H1 (cell line): ENCODE measurements around the gene PLXND1. TPM values are rescaled to one million over a fixed set of nuclear protein-coding genes. Genes with fewer than 3 reads are reported as not detected.

Experiments used
- ASH2L ChIP-seq: fragments of 200-600, 300-600 bp; sonication (generic); IDR thresholded peaks from one replicate; pipeline ENCODE4 v1.7.1; 2017; ENCODE audit warnings: low read length
- BCL11A ChIP-seq, 2 experiments: IDR thresholded peaks; one replicate each; pipeline ENCODE4 v1.6.1; 2011; ENCODE audit warnings: low read depth in 2 of 2, low read length in 2 of 2, mild to moderate bottlenecking in 2 of 2
- CREB1 ChIP-seq: IDR thresholded peaks from 2 replicates; pipeline ENCODE4 v1.6.1; 2012; ENCODE audit warnings: inconsistent platforms
- CTBP2 ChIP-seq: IDR thresholded peaks from 2 replicates; pipeline ENCODE4 v1.7.0; 2011; ENCODE audit warnings: borderline replicate concordance, mild to moderate bottlenecking, moderate library complexity, mixed read lengths, low read length; ENCODE audit not compliant: insufficient read depth, insufficient read length
- EGR1 ChIP-seq: IDR thresholded peaks from 2 replicates; pipeline ENCODE4 v1.6.1; 2011; ENCODE audit warnings: low read depth, low read length, borderline replicate concordance
- GABPA ChIP-seq: IDR thresholded peaks from 2 replicates; pipeline ENCODE4 v1.6.1; 2011; ENCODE audit warnings: mild to moderate bottlenecking, low read length, moderate library complexity, borderline replicate concordance; ENCODE audit not compliant: insufficient read depth
- HDAC2 ChIP-seq, 2 experiments: fragments of 300-600 bp in 1 of 2; sonication (generic) in 1 of 2; IDR thresholded peaks; 2 replicates each; pipeline ENCODE4 v1.6.1; 2011 to 2012; ENCODE audit warnings: low read depth in 2 of 2, low read length in 2 of 2, mild to moderate bottlenecking in 2 of 2, moderate library complexity in 2 of 2, borderline replicate concordance in 1 of 2, inconsistent platforms in 1 of 2
- JUND ChIP-seq: IDR thresholded peaks from 2 replicates; pipeline ENCODE4 v1.6.1; 2011; ENCODE audit warnings: mild to moderate bottlenecking, improper control_type of control experiment, low read length
- KDM1A ChIP-seq: fragments of 200-600, 300-600 bp; sonication (generic); IDR thresholded peaks from 2 replicates; pipeline ENCODE4 v1.7.1; 2016; ENCODE audit warnings: mild to moderate bottlenecking, low read length, borderline replicate concordance
- KDM4A ChIP-seq: IDR thresholded peaks from one replicate; pipeline ENCODE4 v1.7.1; 2012; ENCODE audit warnings: low read depth, mild to moderate bottlenecking, moderate library complexity, low read length, inconsistent platforms; ENCODE audit not compliant: severe bottlenecking
- POLR2A ChIP-seq, 2 experiments: IDR thresholded peaks; 1 replicate in 1 of 2; 2 replicates in 1 of 2; pipeline ENCODE4 v1.6.1; 2011; ENCODE audit warnings: low read depth in 2 of 2, low read length in 2 of 2, mild to moderate bottlenecking in 2 of 2; ENCODE audit errors: control extremely low read depth in 1 of 2
- POU5F1 ChIP-seq: IDR thresholded peaks from 2 replicates; pipeline ENCODE4 v1.6.1; 2011; ENCODE audit warnings: low read depth, mild to moderate bottlenecking, low read length, moderate library complexity
- RFX5 ChIP-seq: IDR thresholded peaks from 2 replicates; pipeline ENCODE4 v1.6.1; 2011; ENCODE audit warnings: low read depth, low read length, improper control_type of control experiment, borderline replicate concordance
- SIN3A ChIP-seq, 2 experiments: IDR thresholded peaks in 1 of 2; conservative IDR thresholded peaks in 1 of 2; 2 replicates each; pipeline ENCODE4 v1.6.1; 2011 to 2012; ENCODE audit warnings: low read length in 2 of 2, improper control_type of control experiment in 1 of 2, low read depth in 1 of 2, mild to moderate bottlenecking in 1 of 2
- TBP ChIP-seq: IDR thresholded peaks from 2 replicates; pipeline ENCODE4 v1.6.1; 2011; ENCODE audit warnings: low read depth, low read length, improper control_type of control experiment
- TEAD4 ChIP-seq: IDR thresholded peaks from 2 replicates; pipeline ENCODE4 v1.6.1; 2012; ENCODE audit warnings: low read depth, low read length, inconsistent platforms, mixed read lengths
- ZNF274 ChIP-seq: IDR thresholded peaks from 2 replicates; pipeline ENCODE4 v1.7.0; 2012; ENCODE audit warnings: low read length, borderline replicate concordance; ENCODE audit errors: extremely low read depth
- polyA plus RNA-seq, 7 experiments: library from polyadenylated mRNA; depleted of rRNA in 3 of 7; stranded (reverse) in 5 of 7; unstranded in 2 of 7; fragments of >200 nt in 5 of 7; fragments of 200-250 nt in 2 of 7; gene quantifications; 1 replicate in 5 of 7; 2 replicates in 1 of 7; 4 replicates in 1 of 7; pipeline versions ENCODE4 v1.2.1 to v1.2.3, GENCODE V29; 2011 to 2013; ENCODE audit warnings: missing spikeins in 2 of 7, mixed read lengths in 2 of 7
- total RNA-seq: library from RNA; stranded (reverse); fragmentation: NEBNext Ultra II Directional; extraction: Animal tissue kit (Norgen Biotek cat#: 25700); gene quantifications from 2 replicates; pipeline ENCODE4 v1.2.1, GENCODE V29; 2021
- TF ChIP-seq, protein P1 (sequence below): IDR thresholded peaks from 2 replicates; pipeline ENCODE4 v1.6.1; 2011; ENCODE audit warnings: low read length, improper control_type of control experiment
- TF ChIP-seq, protein P2 (sequence below): IDR thresholded peaks from 2 replicates; pipeline ENCODE4 v1.6.1; 2012; ENCODE audit warnings: inconsistent platforms
- TF ChIP-seq, protein P3 (sequence below), 3 experiments: IDR thresholded peaks; 1 replicate in 2 of 3; 2 replicates in 1 of 3; pipeline versions ENCODE4 v1.5.1 to v1.6.1; 2011; ENCODE audit warnings: low read length in 3 of 3, mild to moderate bottlenecking in 3 of 3, inconsistent platforms in 2 of 3, low read depth in 1 of 3, moderate library complexity in 1 of 3; ENCODE audit not compliant: insufficient read depth in 1 of 3; ENCODE audit errors: control extremely low read depth in 1 of 3

The PLXND1 gene
- total and polyA plus RNA-seq, 2 of the 8 experiments (the other 6 are each of a cell fraction or from before 2014, with no cell fraction given), result 17.7 to 66.4 TPM

DNA sequence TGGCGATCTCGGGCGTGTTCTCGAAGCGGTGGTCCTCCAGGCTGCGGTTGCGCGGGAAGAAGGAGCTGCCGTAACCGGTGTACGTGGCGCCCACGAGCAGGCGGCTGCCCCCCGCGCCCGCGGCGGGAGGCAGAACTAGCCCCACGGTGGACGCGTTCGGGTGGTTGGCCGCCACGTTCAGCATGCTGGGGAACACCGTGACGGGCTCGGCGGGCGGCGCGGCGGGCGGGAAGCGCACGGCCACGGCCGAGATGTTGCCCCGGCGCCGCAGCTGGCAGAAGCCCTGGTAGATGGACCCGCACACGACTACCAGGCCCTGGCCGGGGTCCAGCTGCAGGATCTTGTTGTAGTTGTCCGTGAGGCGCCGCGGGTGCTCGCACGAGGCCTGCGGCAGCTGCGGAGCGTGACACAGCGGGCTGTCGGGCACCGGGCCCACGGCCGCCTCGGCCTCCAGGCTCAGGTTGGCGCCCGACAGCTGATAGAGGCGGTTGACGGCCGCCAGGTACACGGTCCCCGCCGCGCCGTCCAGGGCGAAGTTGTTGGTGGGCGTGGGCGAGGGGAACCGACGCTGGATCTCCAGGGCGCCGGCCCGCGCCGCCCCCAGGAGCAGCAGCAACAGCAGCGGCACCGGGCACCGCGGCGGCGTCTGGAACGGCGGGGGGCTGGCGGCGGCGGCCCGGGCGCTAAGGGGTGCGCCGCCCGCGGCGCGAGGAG, 397 bp downstream of the PLXND1 start (continued):
- TF ChIP-seq, protein P1, sequence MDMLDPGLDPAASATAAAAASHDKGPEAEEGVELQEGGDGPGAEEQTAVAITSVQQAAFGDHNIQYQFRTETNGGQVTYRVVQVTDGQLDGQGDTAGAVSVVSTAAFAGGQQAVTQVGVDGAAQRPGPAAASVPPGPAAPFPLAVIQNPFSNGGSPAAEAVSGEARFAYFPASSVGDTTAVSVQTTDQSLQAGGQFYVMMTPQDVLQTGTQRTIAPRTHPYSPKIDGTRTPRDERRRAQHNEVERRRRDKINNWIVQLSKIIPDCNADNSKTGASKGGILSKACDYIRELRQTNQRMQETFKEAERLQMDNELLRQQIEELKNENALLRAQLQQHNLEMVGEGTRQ, result no peak
- TF ChIP-seq CTBP2, result no peak
- no peak for TF ChIP-seq ZNF274
- no peak for TF ChIP-seq GABPA
- no peak for TF ChIP-seq TEAD4
- no peak for TF ChIP-seq ASH2L
- no peak for TF ChIP-seq EGR1
- TF ChIP-seq, protein P2, sequence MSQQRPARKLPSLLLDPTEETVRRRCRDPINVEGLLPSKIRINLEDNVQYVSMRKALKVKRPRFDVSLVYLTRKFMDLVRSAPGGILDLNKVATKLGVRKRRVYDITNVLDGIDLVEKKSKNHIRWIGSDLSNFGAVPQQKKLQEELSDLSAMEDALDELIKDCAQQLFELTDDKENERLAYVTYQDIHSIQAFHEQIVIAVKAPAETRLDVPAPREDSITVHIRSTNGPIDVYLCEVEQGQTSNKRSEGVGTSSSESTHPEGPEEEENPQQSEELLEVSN, result 0 out of 2 replicates have a peak, but pooled peaks have one; percentile 8
- no peak for TF ChIP-seq JUND
- no peak for TF ChIP-seq CREB1
- no peak for TF ChIP-seq POLR2A (IDR thresholded peaks at IDR 0.05; ENCODE audit: control extremely low read depth in 1 of 2, low read depth in 2 of 2, low read length in 2 of 2)
- no peak for TF ChIP-seq KDM1A
- TF ChIP-seq RFX5, result no peak
- no peak for TF ChIP-seq POU5F1
- TF ChIP-seq SIN3A (conservative IDR thresholded peaks at IDR 0.05 in 1 of 2, IDR thresholded peaks at IDR 0.05 in 1 of 2; ENCODE audit: low read depth in 1 of 2, low read length in 2 of 2), result no peak; a peak in 1 of 4 replicates
- TF ChIP-seq, protein P3, sequence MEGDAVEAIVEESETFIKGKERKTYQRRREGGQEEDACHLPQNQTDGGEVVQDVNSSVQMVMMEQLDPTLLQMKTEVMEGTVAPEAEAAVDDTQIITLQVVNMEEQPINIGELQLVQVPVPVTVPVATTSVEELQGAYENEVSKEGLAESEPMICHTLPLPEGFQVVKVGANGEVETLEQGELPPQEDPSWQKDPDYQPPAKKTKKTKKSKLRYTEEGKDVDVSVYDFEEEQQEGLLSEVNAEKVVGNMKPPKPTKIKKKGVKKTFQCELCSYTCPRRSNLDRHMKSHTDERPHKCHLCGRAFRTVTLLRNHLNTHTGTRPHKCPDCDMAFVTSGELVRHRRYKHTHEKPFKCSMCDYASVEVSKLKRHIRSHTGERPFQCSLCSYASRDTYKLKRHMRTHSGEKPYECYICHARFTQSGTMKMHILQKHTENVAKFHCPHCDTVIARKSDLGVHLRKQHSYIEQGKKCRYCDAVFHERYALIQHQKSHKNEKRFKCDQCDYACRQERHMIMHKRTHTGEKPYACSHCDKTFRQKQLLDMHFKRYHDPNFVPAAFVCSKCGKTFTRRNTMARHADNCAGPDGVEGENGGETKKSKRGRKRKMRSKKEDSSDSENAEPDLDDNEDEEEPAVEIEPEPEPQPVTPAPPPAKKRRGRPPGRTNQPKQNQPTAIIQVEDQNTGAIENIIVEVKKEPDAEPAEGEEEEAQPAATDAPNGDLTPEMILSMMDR (IDR thresholded peaks at IDR 0.05; ENCODE audit: control extremely low read depth in 1 of 3, insufficient read depth in 1 of 3, low read depth in 1 of 3, low read length in 3 of 3), result no peak
- TF ChIP-seq KDM4A, result peak; percentile 48
- TF ChIP-seq BCL11A (IDR thresholded peaks at IDR 0.05; ENCODE audit: low read depth in 2 of 2, low read length in 2 of 2), result no peak
- TF ChIP-seq HDAC2 (IDR thresholded peaks at IDR 0.05; ENCODE audit: borderline replicate concordance in 1 of 2, low read depth in 2 of 2, low read length in 2 of 2), result no peak
- TF ChIP-seq TBP, result no peak
